Hepatocyte (in vitro differentiated cells): ENCODE results near the gene IL1RN. TPM values are rescaled to one million over a fixed set of nuclear protein-coding genes. Genes with fewer than 3 reads are reported as not detected.

ENCODE experiments used
- DNase-seq: peaks from one replicate; pipeline ENCODE4 v3.0.0-alpha.2; 2016; ENCODE audit warnings: low spot score
- H2AFZ ChIP-seq: fragments of 200-600 bp; sonication (generic); 2 replicates; pipeline ENCODE4 v1.6.0; 2016; ENCODE audit warnings: antibody characterized with exemption, mild to moderate bottlenecking
- H3K27ac ChIP-seq: fragments of 200-600 bp; sonication (generic); 2 replicates; pipeline ENCODE4 v1.5.1; 2016; ENCODE audit warnings: mild to moderate bottlenecking
- H3K27me3 ChIP-seq: fragments of 200-600 bp; sonication (generic); 2 replicates; pipeline ENCODE4 v1.6.1; 2016
- H3K36me3 ChIP-seq: fragments of 200-600 bp; sonication (generic); replicated peaks from 2 replicates; pipeline ENCODE4 v1.5.1; 2016; ENCODE audit warnings: low read depth; ENCODE audit not compliant: insufficient read depth
- H3K4me1 ChIP-seq: fragments of 200-600 bp; sonication (generic); 2 replicates; pipeline ENCODE4 v1.5.1; 2016; ENCODE audit warnings: mild to moderate bottlenecking, moderate library complexity; ENCODE audit not compliant: insufficient read depth
- H3K4me2 ChIP-seq: fragments of 200-600 bp; sonication (generic); 2 replicates; pipeline ENCODE4 v1.6.0; 2016
- H3K4me3 ChIP-seq: fragments of 200-600 bp; sonication (generic); 2 replicates; pipeline ENCODE4 v1.5.1; 2016; ENCODE audit warnings: mild to moderate bottlenecking
- H3K79me2 ChIP-seq: fragments of 200-600 bp; sonication (generic); 2 replicates; pipeline ENCODE4 v1.6.0; 2017; ENCODE audit warnings: mild to moderate bottlenecking
- H3K9me2 ChIP-seq: fragments of 200-600 bp; sonication (generic); replicated peaks from 2 replicates; pipeline ENCODE4 v1.6.0; 2017; ENCODE audit warnings: mild to moderate bottlenecking; ENCODE audit not compliant: insufficient read depth
- H3K9me3 ChIP-seq: fragments of 200-600 bp; sonication (generic); 2 replicates; pipeline ENCODE4 v1.5.1; 2016; ENCODE audit warnings: low read depth, mild to moderate bottlenecking
- H4K20me1 ChIP-seq: fragments of 200-600 bp; sonication (generic); 2 replicates; pipeline ENCODE4 v1.6.0; 2016; ENCODE audit warnings: mild to moderate bottlenecking; ENCODE audit not compliant: insufficient read depth, poor library complexity, severe bottlenecking
- EZH2 ChIP-seq: fragments of 200-600 bp; sonication (generic); IDR thresholded peaks from 2 replicates; pipeline ENCODE4 v1.6.1; 2016; ENCODE audit warnings: antibody characterized with exemption, mild to moderate bottlenecking, borderline replicate concordance
- EZH2phosphoT487 ChIP-seq: fragments of 200-600 bp; sonication (generic); IDR thresholded peaks from one replicate; pipeline ENCODE4 v1.6.1; 2018; ENCODE audit warnings: antibody characterized with exemption, mild to moderate bottlenecking, low read depth, moderate library complexity; ENCODE audit not compliant: unreplicated experiment, severe bottlenecking
- WGBS: methylation state at CpG from one replicate; pipeline ENCODE4 v1.1.6; 2016; ENCODE audit warnings: low lambda C conversion rate; ENCODE audit errors: missing lambda C conversion rate; 5-methylcytosine and 5-hydroxymethylcytosine counted together
- polyA plus RNA-seq: library from polyadenylated mRNA; unstranded; fragments of >200 nt; fragmentation: Nextera tagmentation; extraction: Ambion mirVana; gene quantifications from 2 replicates; pipeline ENCODE4 v1.2.1, GENCODE V29; 2016
- total RNA-seq: library from RNA; depleted of rRNA; stranded (reverse); fragments of >200 nt; gene quantifications from 2 replicates; pipeline ENCODE4 v1.2.3, GENCODE V29; 2014
- TF ChIP-seq, protein P1 (sequence below): fragments of 200-600 bp; sonication (generic); IDR thresholded peaks from 2 replicates; pipeline ENCODE4 v1.5.1; 2016; ENCODE audit warnings: antibody characterized with exemption, mild to moderate bottlenecking; ENCODE audit not compliant: poor library complexity

Gene IL1RN
- total and polyA plus RNA-seq, 2 experiments from 2014 or later = 3.1 to 7.3 TPM

DNA sequence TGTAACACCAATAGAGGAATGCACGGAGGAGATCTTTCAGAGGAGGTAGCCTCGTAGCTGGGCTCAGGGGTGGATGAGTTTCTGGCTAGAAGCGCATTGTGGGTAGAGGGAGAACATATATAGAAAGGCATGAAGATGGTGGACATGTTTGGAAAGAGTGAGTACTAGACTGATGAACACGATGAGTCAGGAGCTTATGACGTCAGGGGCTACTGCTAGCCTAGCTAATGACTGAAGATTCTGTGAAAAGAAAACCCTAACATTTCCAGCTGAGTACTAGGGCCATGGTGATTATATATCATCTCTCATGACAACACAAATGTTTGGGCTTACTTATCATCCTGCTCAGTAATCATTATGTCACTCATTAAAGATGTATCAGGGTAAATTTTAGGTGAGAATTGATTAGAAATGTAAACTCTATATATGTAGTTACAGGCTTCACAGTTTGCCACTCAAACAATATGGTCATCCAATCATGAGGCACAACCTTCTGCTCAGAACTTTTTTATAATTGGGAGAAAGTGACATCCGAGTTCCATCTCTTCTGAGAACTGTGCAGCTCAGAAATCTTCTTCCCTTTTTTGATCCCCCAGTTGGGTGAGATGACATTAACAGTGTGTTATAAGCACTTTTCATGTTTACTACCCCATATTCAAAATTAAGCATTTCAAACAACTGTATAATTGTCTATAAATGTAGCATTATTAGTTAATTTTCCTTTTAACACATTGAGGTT is 22.2 kb upstream of the IL1RN start:
- H3K9me3 ChIP-seq = no peaks in the 10 kb centered on the region
- no peaks in the 10 kb centered on the region for H3K4me1 ChIP-seq
- DNase-seq = no peak
- no peak overlapping the region for H2AFZ ChIP-seq
- TF ChIP-seq EZH2phosphoT487 = no peak
- TF ChIP-seq, protein P1, sequence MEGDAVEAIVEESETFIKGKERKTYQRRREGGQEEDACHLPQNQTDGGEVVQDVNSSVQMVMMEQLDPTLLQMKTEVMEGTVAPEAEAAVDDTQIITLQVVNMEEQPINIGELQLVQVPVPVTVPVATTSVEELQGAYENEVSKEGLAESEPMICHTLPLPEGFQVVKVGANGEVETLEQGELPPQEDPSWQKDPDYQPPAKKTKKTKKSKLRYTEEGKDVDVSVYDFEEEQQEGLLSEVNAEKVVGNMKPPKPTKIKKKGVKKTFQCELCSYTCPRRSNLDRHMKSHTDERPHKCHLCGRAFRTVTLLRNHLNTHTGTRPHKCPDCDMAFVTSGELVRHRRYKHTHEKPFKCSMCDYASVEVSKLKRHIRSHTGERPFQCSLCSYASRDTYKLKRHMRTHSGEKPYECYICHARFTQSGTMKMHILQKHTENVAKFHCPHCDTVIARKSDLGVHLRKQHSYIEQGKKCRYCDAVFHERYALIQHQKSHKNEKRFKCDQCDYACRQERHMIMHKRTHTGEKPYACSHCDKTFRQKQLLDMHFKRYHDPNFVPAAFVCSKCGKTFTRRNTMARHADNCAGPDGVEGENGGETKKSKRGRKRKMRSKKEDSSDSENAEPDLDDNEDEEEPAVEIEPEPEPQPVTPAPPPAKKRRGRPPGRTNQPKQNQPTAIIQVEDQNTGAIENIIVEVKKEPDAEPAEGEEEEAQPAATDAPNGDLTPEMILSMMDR = no peak
- TF ChIP-seq EZH2 = no peak
- no peak overlapping the region for H3K4me3 ChIP-seq
- H3K9me2 ChIP-seq = no peaks in the 10 kb centered on the region
- no peaks in the 10 kb centered on the region for H3K36me3 ChIP-seq
- no peaks in the 10 kb centered on the region for H3K79me2 ChIP-seq
- 73% methylated on average over 6 of the region's 6 CpGs for WGBS
- no peak overlapping the region for H3K27ac ChIP-seq
- H4K20me1 ChIP-seq = no peaks in the 10 kb centered on the region
- no peaks in the 10 kb centered on the region for H3K27me3 ChIP-seq
- H3K4me2 ChIP-seq = no peak overlapping the region

DNA sequence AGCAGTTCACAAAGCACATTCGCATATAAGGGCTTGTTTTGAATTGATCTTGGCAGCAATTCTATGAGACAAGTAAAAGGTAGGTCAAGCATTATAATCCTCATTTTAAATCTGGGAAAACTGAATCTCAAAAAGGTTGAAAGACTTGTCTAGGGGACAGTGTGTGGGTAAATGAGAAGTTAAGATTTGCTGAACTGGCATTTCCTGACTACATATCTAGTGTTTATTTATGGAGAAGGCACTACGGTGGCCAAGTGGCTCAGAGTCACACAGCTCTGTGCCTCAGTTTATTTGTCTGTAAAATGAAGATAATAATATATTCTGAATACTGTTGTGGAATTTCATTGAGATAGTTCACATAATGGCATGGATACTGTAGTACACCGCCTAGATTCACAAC is 16.3 kb upstream of the IL1RN start:
- Histone ChIP-seq H3K4me2 (no peak overlapping the region), H3K79me2 (no peaks in the 10 kb centered on the region), H2AFZ (no peak overlapping the region), H3K4me3 (no peak overlapping the region), H3K4me1 (no peaks in the 10 kb centered on the region), H3K36me3 (no peaks in the 10 kb centered on the region), H3K27ac (no peak overlapping the region), H3K27me3 (no peaks in the 10 kb centered on the region), H3K9me3 (no peaks in the 10 kb centered on the region), H4K20me1 (no peaks in the 10 kb centered on the region), H3K9me2 (no peaks in the 10 kb centered on the region)
- TF ChIP-seq, protein P1 = no peak
- TF ChIP-seq EZH2phosphoT487 (no peak), EZH2 (no peak)
- WGBS = 83% methylated on average over 3 of the region's 3 CpGs
- no peak for DNase-seq

DNA sequence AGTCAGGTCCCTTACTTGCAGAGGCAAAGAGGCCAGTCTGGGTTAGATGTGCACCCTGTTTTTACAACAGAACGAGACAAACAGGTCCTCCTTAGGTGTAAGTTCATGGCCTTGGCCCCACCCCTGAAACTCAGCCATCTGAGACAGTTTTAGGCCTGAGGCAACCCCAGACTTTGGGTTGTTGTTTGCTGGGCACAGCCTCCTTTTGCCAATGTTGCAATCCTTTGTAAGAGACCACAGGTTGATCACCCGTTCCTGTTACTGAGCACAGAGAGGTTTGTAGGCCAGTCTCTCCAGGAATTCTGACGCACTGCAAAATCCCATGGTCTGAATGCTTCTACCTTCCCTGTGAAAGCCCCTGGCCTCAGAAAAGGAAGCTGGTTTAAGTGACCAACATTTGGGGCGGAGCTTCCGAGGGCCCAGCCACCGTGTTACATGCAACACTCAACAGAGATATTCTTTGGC is 15.5 kb upstream of the IL1RN start:
- no peak overlapping the region for H3K4me3 ChIP-seq
- H3K9me3 ChIP-seq = no peaks in the 10 kb centered on the region
- no peaks in the 10 kb centered on the region for H3K27me3 ChIP-seq
- H3K4me2 ChIP-seq = no peak overlapping the region
- no peaks in the 10 kb centered on the region for H4K20me1 ChIP-seq
- no peaks in the 10 kb centered on the region for H3K79me2 ChIP-seq
- no peak overlapping the region for H2AFZ ChIP-seq
- H3K36me3 ChIP-seq = no peaks in the 10 kb centered on the region
- TF ChIP-seq, protein P1 = no peak
- TF ChIP-seq EZH2 (no peak), EZH2phosphoT487 (no peak)
- no peaks in the 10 kb centered on the region for H3K9me2 ChIP-seq
- DNase-seq = no peak
- WGBS = 60% methylated on average over 6 of the region's 6 CpGs
- H3K4me1 ChIP-seq = peaks cover 2% of the 10 kb centered on the region
- no peak overlapping the region for H3K27ac ChIP-seq
